GM21786 (cell line): Measurements from ENCODE around the gene PPP2R5D.

Source experiments
- ATAC-seq: cut with Tn5 transposase; IDR thresholded peaks from one replicate; pipeline ENCODE4 v1.9.1; 2021; ENCODE audit not compliant: unreplicated experiment

PPP2R5D gene

GRCh38 chr6:43053545-43054205 lies 69.3 kb downstream of the PPP2R5D start, which contains the start of gene CUL7:
Gene CUL7 (minus strand): TSS chr6:43053851. CDS start chr6:43052788, 1,063 bp downstream.
- peak; percentile 91 for ATAC-seq

- no peak for ATAC-seq
These were observed 70.0 kb downstream of the PPP2R5D start for GRCh38 chr6:43054206-43054943.

GRCh38 chr6:43055966-43056365 lies 71.6 kb downstream of the PPP2R5D start:
- no peak for ATAC-seq

GRCh38 chr6:43058531-43058930 lies 74.2 kb downstream of the PPP2R5D start:
- no peak for ATAC-seq

- peak; percentile 94 for ATAC-seq
These were observed 75.0 kb downstream of the PPP2R5D start, which contains the start of the genes KLC4 and MRPL2 for GRCh38 chr6:43059168-43060033. Gene KLC4 (plus strand): TSS chr6:43059631. CDS start chr6:43061336, 1,705 bp downstream. Gene MRPL2 (minus strand): TSS chr6:43059434. CDS start chr6:43059381, 53 bp downstream.

GRCh38 chr6:43060034-43060754 lies 75.8 kb downstream of the PPP2R5D start:
- no peak for ATAC-seq

- no peak for ATAC-seq
These were observed 76.6 kb downstream of the PPP2R5D start for GRCh38 chr6:43060755-43061633.

GRCh38 chr6:43061861-43062260 lies 77.5 kb downstream of the PPP2R5D start:
- ATAC-seq = no peak
